Astrocyte (in vitro differentiated cells and primary cell): ENCODE data around the gene RASEF.

Experiments
- CTCF ChIP-seq: IDR thresholded peaks from 2 replicates; pipeline ENCODE4 v1.5.1; 2011; ENCODE audit warnings: low read depth, mild to moderate bottlenecking, inconsistent platforms, low read length, moderate library complexity; ENCODE audit not compliant: insufficient read depth
- EZH2 ChIP-seq: IDR thresholded peaks from 2 replicates; pipeline ENCODE4 v1.6.1; 2012; ENCODE audit warnings: mild to moderate bottlenecking, low read length, inconsistent platforms; ENCODE audit not compliant: insufficient read depth

- TF ChIP-seq EZH2 (no peak), CTCF (no peak)
Measured at GRCh38 chr9:83012168-83012921, 50.6 kb downstream of the RASEF start.
